Activated T-cell treated with anti-CD3 and anti-CD28 coated beads, Interleukin-2, amount 50 U/mL, for 1 hour (primary cell): ENCODE results near the gene THUMPD3.

Experiments
- DNase-seq: peaks from one replicate; pipeline ENCODE4 v3.0.0-alpha.2; 2020

The THUMPD3 gene

DNA sequence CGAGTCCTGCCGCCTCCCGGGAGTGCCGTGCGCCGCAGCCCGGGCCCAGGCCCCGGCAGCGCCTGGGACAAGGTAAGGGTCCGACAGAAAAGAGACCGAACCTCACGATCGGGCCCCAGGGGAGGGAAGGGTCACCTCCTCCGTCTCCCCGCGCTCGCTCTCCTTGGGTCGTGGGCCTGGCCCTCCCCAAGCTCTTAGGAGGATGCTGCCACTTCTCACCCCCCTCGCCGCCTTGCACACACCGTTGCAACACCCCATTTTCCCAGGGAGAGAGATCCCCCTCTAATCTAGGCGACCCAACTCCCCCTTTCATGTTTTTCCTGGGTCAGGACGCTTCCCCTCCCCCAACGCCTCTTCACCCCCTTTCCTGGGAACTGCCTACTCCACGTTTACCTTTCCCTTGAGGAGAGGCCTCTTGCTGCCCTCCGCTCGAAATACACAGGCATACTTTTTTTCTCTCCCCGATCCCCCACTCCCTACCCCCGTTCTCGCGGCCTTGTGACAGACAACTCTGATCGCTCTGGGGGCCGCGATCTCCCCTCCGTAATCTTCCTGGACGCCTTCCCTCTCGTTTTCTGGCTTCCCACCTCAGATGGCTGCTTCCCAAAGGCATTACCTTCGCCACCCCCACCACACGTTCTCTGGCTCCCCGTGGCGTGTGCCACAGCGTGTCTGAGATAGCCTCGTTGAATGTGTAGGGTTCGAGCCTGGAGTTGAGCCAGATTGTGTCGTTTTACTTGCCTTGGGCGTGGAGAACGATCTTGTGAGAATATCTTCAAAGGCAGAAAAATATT, 35.2 kb downstream of the THUMPD3 start:
- no peak for DNase-seq

DNA sequence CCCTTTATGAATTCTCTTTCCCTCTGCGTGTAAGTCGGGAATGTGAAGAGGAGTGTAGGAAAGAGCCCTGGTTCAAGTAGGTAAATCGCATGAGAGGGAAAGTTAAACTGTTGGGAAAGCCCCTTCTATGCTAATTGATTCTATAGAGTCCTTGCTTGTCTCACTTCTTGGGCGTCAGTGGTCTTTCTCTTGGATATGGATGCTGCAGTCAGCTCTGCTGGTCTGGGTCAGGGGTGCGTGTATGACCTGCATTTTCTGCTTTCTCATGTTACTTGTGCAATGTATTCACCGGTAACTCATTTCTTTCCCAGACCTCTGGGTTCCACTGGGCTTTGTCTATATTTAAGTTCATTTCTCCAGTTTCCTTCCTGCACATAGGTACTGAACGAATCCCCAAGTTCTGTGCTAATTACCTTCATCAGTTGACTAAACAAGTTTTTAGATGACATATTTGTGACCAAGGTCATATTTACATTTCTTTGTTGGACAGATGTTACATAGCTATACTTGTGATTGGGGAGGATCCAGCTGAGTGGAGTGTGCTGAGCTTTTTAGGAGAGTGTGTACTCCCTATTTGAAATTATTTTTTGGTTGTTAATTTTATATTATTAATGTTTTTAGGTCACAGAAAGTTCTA, 36.0 kb downstream of the THUMPD3 start:
- no peak for DNase-seq

DNA sequence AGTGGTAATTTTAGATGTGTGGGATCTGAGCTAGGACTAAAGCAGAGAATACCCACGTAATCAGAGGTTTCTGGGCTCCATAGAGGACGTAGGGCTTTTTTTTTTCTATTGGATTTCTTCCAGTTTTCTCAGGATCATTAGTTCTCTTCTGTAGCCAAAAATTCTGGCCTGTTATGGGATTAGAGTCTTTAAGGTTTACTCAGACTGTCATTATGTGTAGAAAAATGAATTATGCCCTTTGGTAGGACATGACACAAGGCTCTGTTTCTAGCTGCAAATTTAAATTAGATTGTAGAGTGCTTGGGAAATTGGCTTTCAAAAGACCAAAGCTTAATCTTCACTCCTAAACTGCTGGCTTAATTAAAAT, 36.5 kb downstream of the THUMPD3 start:
- DNase-seq: no peak

DNA sequence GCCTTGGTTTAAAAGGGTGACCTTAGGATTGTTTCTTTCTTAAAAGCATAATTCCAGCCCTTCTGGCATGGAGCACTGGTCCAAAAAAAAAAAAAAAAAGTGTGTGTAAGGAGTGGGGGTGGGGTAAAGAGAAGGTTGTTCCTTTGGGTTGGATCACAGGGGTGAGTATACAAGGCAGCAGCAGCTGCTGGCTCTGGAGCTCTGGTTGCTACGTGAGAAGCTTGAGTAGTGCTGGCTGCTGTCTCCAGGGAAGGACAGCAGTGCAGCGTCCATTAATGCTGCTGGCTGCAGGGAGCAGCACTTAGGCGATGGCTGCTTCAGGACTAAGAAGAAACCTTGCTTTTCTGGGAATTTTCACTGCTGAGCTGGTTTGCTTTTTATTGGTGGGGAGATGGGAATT, 36.9 kb downstream of the THUMPD3 start:
- DNase-seq: no peak

DNA sequence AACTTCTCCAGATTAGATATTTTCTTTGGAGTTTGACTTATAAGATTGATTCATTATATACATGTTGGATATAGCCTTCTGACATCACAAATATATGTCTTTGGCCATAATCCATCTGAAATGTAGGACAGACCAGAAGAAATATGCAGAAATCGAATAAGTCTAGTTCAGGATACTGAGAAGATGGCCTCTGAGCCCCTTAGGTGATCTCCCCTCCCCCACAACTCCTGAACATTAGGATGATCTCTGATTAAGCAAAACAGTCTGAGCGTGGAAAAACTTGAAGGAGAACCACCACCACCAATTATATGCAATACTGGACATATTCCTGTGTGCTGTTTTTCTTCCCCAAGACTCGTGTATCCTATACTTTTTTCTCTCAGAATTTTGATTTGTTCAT, 37.8 kb downstream of the THUMPD3 start:
- DNase-seq: no peak

DNA sequence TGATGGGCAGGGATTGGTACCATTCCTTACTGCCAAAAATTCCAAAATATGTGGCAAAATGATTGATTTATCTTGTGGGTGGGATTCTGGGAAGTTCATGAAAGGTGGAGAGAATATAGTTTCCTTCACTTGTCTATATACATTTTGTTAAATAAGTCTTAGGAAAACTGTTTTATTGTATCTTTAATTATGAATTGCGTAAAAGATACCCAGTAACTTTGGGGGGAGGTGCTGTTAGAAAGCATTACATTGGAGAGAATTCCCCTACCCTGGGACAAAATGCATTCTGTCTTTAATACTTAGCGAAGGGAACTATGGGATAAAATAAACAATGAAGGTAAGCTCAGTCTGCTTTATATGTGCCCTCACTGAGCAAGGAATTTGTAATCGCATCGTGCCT, 39.1 kb downstream of the THUMPD3 start:
- no peak for DNase-seq

DNA sequence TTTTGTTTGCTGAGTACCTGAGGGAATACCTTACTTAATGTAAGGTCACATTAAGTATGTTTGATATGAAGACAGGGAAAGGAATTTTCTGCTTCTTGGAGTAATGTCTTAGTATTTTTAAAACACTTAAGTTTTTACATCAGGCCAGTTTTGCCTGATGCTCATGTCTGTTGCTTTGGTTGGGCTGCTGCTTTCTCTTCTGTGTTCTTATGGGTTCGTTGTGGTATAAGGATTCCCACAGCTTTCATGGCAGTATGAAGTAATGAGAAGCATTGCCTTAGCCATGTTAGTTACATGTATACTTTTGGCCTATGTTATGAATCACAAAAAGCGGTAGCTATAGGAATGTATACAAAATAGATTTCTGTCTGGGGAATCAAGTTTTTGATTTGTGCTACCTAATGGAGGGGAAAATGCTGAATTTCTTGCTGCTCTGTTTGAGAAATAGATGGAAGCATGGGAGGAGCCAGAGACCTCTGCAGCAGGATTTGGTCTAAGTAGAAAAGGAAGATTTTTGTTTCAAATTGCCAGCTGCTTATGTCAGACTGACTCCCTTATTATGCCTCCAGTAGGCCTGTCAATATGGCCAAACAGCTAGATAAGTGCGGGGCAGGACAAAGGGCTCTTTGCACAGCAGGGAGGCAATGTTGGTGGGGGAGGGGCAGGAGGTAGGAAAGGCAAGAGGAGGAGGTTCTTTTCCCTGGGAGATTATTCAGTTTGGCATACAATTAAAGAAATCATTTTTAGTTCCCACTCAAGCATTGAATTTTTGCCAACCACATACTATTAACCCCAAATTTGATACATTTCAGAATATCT, 39.8 kb downstream of the THUMPD3 start:
- no peak for DNase-seq

DNA sequence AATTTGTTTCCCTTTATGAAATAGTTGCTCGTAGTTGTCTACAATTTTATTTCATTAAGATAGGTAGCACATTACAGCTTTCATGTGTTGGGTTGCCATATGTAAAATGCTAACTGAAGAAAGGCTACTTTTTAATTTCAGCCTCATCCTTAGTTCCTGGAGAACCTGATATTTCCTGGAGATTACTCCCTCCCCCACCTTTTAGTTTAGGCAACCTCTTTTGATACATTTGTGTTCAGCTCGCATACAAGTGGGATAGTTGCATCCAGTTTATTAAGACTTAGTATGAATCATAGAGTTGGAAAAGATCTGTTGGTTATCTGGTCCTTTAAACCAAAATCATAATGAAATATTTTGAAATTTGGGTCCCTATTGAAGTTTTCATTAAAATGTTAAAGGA, 40.6 kb downstream of the THUMPD3 start:
- no peak for DNase-seq

DNA sequence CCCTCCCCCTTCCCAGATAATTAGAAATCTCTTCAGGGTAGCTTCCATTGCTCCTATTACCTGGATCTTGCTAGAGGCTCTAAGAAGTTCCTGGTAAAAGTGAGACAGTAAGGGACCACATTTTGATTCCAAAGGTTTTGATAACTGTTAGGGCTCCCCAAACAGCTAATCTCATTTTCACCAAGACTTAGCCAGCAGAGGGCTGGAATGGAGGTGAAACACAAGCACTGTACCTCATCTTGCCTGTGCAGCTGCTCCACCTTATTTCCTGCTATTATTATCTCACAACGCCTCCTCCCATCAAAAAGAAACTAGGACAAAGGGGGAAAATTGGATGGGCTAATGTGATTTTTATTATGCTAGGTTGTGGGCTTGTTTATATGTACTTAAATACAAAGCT, 41.8 kb downstream of the THUMPD3 start:
- DNase-seq: no peak

DNA sequence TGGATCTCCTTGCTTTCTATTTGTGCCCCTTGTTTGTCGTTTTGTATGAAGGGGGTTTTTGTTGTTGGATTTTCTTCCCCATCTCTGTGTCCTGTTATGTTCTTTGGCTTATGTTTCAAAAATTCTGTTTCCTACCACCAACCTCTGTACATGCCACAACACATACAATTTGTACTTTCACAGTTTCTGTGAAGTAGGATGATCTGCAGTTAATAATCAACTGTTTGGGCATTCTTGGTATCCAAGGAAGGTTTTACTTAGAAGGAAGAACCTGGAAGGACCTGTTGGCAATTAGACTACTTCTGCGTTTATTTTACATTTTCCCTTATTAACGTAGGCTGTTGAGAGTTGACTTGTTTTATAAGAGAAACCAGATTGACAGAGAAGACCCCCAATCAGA, 42.9 kb downstream of the THUMPD3 start:
- no peak for DNase-seq

DNA sequence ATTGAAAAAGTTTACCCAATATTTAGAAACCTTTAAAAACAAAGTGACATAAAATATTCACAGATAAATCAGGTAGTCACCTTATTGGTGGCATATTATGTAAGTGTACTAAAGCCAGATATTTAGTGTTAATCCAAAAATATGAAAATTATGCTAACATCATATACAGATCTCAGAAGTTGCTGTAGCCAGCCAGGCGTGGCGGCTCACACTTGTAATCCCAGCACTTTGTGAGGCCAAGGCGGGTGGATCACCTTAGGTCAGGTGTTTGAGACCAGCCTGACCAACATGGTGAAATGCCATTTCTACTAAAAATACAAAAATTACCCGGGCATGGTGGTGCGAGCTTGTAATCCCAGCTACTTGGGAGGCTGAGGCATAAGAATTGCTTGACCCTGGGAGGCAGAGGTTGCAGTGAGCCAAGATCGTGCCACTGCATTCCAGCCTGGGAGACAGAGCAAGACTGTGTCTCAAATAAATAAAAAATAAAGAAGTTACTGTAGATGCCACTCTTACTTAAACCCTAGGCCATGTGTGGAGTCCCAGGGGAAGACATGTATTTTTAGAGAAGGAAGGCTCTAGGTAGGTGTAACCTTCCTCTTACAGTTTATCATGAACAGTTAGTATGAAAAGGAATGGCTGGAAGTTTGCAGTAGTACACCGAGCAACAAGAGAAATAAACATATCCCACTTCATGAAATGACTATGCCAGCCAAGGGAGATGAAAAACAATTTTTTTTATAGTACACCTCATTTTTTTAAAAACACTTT, 44.2 kb downstream of the THUMPD3 start:
- DNase-seq: no peak

DNA sequence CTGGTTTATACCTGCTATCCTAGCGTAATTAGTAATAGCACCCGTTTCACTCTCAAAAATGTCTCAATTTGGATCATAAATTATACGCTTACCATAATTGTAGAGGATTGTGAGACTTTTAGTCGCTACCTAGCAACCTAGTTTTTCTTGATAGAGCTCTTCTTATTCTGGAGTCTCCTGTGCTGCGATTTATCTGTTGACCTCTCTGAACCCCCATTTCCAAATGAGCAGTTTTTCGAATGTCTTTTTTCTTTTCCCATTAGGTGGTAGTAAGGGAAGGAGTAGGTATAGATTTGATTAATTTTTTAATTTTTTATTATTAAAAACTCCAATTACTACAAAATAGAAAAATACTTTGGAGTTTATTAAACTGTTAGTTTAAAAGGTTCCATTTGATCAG, 45.2 kb downstream of the THUMPD3 start:
- no peak for DNase-seq

DNA sequence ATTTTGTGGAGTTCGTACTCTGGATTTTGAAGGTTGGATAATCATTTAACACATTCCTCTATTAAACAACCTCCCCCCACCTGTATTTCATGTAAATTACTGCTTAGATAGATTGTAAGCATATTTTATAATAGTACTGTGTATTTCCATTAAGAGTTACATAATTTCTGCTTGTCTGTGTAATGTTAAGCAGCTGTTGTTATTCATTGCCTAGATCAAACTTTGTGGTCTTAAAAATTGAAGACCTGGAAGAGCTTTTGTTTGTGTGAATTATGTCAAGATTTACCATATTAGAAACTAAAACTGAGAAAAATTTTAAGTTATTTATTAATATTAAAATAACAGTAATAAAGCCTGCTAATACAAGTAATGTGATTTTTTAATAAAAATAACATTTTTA, 45.7 kb downstream of the THUMPD3 start:
- DNase-seq: no peak

DNA sequence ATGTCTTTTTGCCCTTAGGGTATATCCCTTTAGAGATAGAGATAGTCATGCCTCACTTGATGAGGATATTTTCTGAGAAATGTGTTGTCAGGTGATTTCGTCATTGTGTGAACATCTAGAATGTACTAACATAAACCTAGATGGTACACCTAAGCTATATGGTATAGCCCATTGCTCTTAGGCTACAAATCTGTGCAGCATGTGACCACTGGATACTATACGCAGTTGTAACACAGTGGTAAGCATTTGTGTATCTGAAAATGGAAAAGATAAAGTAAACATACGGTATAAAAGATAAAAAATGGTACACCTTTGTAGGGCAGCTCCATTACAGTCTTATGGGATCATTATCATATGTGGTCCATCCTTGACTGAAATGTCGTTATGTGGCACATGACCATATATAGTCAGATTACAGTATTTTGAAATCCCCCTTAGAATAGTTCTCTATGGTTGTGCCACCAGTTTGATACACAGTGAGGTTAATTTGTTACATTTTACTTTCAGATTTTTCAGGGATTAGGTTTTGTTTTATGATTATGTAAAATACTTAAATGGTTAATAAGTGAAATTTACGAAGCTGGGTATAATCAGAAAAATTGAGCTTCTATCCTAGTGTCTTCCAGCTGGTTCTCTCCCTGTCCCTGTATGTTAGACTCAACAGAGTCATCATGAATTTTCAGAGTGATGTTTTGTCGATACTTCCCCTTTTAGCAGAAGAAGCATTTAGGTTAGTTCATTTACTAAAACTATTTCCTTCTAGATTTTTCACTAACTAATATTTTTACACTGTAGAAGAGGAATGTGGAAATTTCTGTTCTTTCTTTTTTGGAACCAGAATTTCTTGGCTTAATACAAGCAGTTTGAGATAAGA, 47.4 kb downstream of the THUMPD3 start:
- DNase-seq: no peak

DNA sequence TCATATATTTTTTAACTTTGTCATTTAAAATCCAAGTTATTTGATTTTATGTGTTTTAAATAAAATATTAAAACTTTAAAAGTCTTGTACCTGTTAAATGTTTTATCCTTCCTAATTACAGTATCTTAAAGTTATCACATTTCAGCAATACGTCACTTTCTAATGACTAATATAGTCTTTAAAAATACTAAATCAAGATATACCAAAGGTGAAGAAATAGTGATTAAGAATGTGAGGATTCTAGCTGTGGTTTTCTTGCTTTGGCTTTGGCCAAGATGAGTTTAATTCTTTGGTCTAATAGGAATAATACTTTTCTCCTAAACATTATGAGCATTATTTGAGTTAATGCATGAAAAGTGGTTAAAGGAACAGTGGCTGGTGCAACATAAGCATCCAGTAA, 48.4 kb downstream of the THUMPD3 start:
- DNase-seq: no peak

DNA sequence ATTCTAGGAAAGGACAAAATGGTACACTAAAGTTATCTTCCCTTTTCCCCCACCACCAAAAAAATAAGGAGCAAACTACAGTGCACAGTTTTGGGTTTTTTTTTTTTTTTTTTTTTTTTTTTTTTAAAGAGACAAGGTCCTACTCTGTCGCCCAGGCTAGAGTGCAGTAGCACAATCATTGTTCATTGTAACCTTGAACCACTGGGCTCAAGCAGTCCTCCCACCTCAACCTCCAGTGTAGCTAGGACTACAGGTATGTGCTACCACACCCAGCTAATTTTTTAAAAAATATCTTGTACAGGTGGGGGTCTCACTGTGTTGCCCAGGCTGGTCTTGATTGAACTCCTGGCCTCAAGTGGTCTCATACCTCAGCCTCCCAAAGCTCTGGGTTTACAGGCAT, 49.4 kb downstream of the THUMPD3 start:
- DNase-seq: no peak

DNA sequence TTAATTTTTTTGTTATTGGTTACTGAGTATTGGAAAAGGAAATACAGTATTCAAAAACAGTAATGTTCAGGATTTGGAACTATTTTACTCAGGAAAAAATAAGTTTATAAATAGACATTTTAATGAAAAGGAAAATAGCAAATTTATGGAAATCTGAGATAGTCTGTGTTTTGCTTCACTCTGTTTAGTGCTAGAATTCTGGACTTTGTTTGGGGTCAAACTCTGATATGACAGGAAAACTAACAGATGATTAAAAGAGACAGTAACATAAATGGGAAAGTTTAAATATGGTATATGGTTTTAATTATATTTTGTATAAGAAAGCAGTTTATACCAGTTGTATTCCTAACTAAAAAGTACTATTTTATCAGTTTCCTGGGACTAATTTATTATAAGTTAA, 52.0 kb downstream of the THUMPD3 start:
- DNase-seq: no peak

DNA sequence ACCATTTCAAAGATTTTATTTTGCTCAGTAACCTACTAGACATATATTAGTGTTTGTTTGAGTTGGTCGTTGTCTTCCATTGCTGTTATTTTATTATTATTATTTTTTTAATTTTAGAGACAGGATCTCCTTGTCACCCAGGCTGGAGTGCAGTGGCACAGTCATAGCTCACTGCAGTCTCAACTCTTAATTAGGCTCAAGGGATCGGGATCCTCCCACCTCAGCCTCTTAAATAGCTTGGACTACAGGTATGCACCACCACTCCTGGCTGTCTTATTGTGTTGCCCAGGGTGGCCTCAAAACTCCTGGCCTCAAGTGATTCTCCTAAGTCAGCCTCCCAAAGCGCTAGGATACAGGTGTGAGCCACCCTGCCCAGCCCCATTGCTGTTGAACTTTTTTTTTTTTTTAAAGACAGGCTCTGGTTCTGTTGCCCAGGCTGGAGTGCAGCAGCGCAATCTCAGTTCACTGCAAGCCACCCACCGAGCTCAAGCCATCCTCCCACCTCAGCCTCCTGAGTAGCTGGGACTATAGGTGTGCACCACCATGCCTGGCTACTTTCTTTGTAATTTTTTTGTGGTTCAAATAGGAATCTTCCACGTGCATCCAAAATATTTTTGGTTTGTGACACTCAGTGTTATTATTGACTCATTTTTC, 52.8 kb downstream of the THUMPD3 start:
- no peak for DNase-seq

DNA sequence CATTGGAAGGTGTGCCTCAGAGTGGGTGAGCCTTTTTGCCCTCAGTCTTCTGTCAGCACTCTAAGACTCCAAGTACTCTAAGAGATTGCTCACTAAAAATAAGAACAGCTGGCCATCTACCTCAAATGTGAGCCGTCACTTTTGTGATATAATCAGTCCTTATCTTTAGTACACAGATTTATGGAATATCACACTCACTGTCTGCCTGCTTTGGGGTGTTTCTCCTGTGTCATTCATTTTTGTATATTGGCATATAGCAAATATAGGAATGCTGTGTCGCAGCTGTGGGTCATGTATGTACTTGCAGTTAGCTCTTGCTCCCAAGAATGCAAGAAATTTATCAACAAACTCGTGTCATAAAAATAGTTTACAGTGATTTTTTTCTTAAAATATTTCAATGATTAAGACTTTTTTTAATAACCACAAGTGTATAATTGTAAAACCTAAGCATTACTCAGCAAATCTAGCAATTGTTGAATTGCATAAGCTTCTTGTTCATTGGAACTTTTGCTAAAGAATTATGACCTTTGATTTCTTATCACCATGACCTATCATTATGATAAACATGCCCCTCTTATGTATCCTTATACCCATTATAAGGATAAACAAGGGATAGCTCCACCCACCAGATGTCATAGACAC, 53.4 kb downstream of the THUMPD3 start:
- DNase-seq: no peak

DNA sequence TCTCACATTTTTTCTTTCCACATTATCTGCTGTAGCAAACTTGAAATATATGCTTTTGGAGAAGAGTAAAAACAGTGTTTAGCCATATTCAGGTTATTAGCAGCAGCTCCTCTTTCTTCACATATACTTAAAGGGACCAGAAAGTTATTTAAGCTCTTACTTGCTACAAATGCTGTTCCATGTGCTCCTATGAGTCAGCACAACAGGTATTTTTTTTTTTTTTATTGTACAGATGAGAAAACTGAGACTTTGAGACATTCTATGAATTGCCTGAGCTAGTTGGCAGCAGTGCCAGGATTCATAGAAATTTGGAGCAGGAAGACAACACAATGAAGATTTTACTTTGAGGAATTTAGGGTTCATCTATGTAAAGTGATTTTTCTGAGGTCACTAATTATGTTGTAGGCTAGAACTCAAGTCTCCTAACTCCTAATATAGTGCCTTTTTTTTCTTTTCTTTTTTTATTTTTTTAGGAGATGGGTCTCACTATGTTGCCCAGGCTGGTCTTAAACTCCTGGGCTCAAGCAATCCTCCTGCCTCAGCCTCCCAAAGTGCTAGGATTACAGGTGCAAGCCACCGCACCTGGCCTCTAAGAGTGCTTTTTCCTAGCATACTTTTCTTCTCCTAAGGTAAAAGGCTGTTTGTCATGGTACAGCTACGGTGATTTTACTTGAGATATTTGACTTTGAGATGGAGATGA, 58.1 kb downstream of the THUMPD3 start:
- no peak for DNase-seq
